CD4-positive, alpha-beta T cell (primary cell): Measurements from ENCODE around the gene RPL12. TPM values are rescaled to one million over a fixed set of nuclear protein-coding genes. Genes with fewer than 3 reads are reported as not detected.

Experiments
- ATAC-seq: fragments of 200-7000 bp; cut with Tn5 transposase; one replicate; pipeline ENCODE4 v1.10.0; 2022; ENCODE audit warnings: mild to moderate bottlenecking; ENCODE audit not compliant: poor library complexity
- CTCF ChIA-PET: fragments of 350-600 bp; sonication (Branson Sonifier 250); formaldehyde crosslinking; loops from one replicate; lab custom pipeline; 2021; ENCODE audit warnings: antibody characterized with exemption, inconsistent platforms; lab: Charles Lee
- POLR2A ChIA-PET: fragments of 350-600 bp; sonication (Branson Sonifier 250); formaldehyde crosslinking; loops from one replicate; lab custom pipeline; 2021; ENCODE audit warnings: antibody characterized with exemption, inconsistent platforms; lab: Charles Lee
- DNase-seq, 14 experiments: peaks; one replicate each; pipeline ENCODE4 v3.0.0-alpha.2; 2013 to 2020; ENCODE audit warnings: mixed read lengths in 2 of 14
- H3K27ac ChIP-seq, 2 donors: one replicate each; pipeline versions ENCODE4 v1.5.1 to v1.7.0; 2013; ENCODE audit warnings: low read length in 2 of 2, low read depth in 1 of 2, mild to moderate bottlenecking in 1 of 2
- H3K27me3 ChIP-seq, 2 experiments: 1 replicate in 1 of 2; 2 replicates in 1 of 2; pipeline versions ENCODE4 v1.6.1 to v1.7.0; 2013; ENCODE audit warnings: low read length in 2 of 2, control low read depth in 1 of 2, mild to moderate bottlenecking in 1 of 2, moderate library complexity in 1 of 2; ENCODE audit not compliant: insufficient read depth in 2 of 2, control insufficient read depth in 1 of 2
- H3K36me3 ChIP-seq: one replicate; pipeline ENCODE4 v1.6.1; 2013; ENCODE audit warnings: low read length, control low read depth; ENCODE audit not compliant: insufficient read depth
- H3K4me1 ChIP-seq: one replicate; pipeline ENCODE4 v1.6.1; 2013; ENCODE audit warnings: low read length, control low read depth; ENCODE audit not compliant: insufficient read depth
- H3K4me3 ChIP-seq: one replicate; pipeline ENCODE4 v1.5.1; 2013; ENCODE audit warnings: mild to moderate bottlenecking, low read length, moderate library complexity
- H3K9me3 ChIP-seq, 2 experiments: 1 replicate in 1 of 2; 2 replicates in 1 of 2; pipeline versions ENCODE4 v1.6.1 to v1.7.0; 2013; ENCODE audit warnings: low read length in 2 of 2, mild to moderate bottlenecking in 2 of 2, control low read depth in 1 of 2, moderate library complexity in 1 of 2; ENCODE audit not compliant: control insufficient read depth in 1 of 2, insufficient read depth in 1 of 2
- H3K27ac Mint-ChIP-seq: one replicate; pipeline ENCODE4 v1.8.0; 2020; ENCODE audit warnings: mixed read lengths
- H3K27me3 Mint-ChIP-seq: one replicate; pipeline ENCODE4 v1.8.0; 2021; ENCODE audit warnings: mixed read lengths
- H3K36me3 Mint-ChIP-seq: one replicate; pipeline ENCODE4 v1.8.0; 2021; ENCODE audit warnings: low read depth, mixed read lengths
- H3K4me1 Mint-ChIP-seq: one replicate; pipeline ENCODE4 v1.8.0; 2021; ENCODE audit warnings: low read depth, mixed read lengths
- H3K4me3 Mint-ChIP-seq: one replicate; pipeline ENCODE4 v1.8.0; 2020; ENCODE audit warnings: mild to moderate bottlenecking, mixed read lengths
- H3K9me3 Mint-ChIP-seq: one replicate; pipeline ENCODE4 v1.8.0; 2020; ENCODE audit warnings: mixed read lengths
- CTCF ChIP-seq: fragments of 200-600 bp; IDR thresholded peaks from one replicate; pipeline ENCODE4 v1.8.0; 2022; ENCODE audit warnings: antibody characterized with exemption, mild to moderate bottlenecking
- intact Hi-C, 2 experiments: fragments of 100-400 bp; cut with DNase I in 1 of 2; cut with micrococcal nuclease in 1 of 2; formaldehyde crosslinking; loops; one replicate each; pipeline versions ENCODE4 v1.15.1 to v1.9.0; 2023 to 2025; cut with DNase I, micrococcal nuclease
- total RNA-seq, 174 experiments: library from RNA in 2 of 174; stranded (reverse) in 2 of 174; gene quantifications; one replicate each; pipeline ENCODE4 v1.2.3 and lab custom pipeline; 2021 to 2026

RPL12 gene
- total RNA-seq, 2 experiments from 2014 or later, result 1,884 to 1,993 TPM

- Histone ChIP-seq H3K27me3 (no peaks in the 10 kb centered on the region), H3K27ac (no peak overlapping the region), H3K4me1 (peaks cover 2% of the 10 kb centered on the region), H3K9me3 (no peaks in the 10 kb centered on the region), H3K4me3 (no peak overlapping the region), H3K36me3 (peaks cover 53% of the 10 kb centered on the region)
- DNase-seq (no peak), ATAC-seq (no peak)
- no peak for TF ChIP-seq CTCF
- ChIA-PET POLR2A (no interaction called here), CTCF (no interaction called here)
- H3K4me3 Mint-ChIP-seq, result no peak overlapping the region
- H3K27me3 Mint-ChIP-seq, result no peaks in the 10 kb centered on the region
- no peaks in the 10 kb centered on the region for H3K4me1 Mint-ChIP-seq
- intact Hi-C loops, result no loop called here
- no peaks in the 10 kb centered on the region for H3K9me3 Mint-ChIP-seq
- no peak overlapping the region for H3K27ac Mint-ChIP-seq
- peaks cover 41% of the 10 kb centered on the region for H3K36me3 Mint-ChIP-seq
These were observed 41.4 kb upstream of the RPL12 start for GRCh38 chr9:127492616-127493015.

DNA sequence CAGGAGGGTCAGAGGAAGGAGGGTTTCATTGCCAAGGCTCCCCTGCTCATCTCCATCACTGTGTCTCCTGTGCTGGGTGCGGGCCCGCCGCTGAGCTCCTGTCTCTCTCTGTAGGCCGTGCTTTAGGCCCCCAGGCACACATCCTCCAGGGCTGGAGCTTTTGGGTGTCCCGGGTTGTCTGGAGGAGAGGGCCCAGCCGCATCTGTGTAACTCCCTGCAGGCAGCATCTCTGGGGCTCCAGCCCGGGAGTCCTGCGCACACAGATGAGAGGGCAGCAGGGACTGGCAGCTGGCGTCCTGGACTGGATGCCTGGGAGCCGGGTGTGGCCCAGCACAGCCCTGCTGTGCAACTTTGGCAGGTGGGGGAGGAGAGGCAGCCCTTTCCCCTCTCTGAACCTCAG is 40.3 kb upstream of the RPL12 start:
- Histone ChIP-seq H3K9me3 (no peaks in the 10 kb centered on the region), H3K27ac (no peak overlapping the region), H3K4me3 (no peak overlapping the region), H3K27me3 (no peaks in the 10 kb centered on the region), H3K4me1 (peaks cover 2% of the 10 kb centered on the region), H3K36me3 (peaks cover 49% of the 10 kb centered on the region)
- H3K27me3 Mint-ChIP-seq, result no peaks in the 10 kb centered on the region
- H3K9me3 Mint-ChIP-seq, result no peaks in the 10 kb centered on the region
- ChIA-PET CTCF (no interaction called here), POLR2A (no interaction called here)
- no peak for DNase-seq
- no peak overlapping the region for H3K27ac Mint-ChIP-seq
- TF ChIP-seq CTCF, result no peak
- peaks cover 43% of the 10 kb centered on the region for H3K36me3 Mint-ChIP-seq
- no peak overlapping the region for H3K4me3 Mint-ChIP-seq
- H3K4me1 Mint-ChIP-seq, result no peaks in the 10 kb centered on the region
- intact Hi-C loops, result no loop called here
- ATAC-seq, result no peak

- no peak overlapping the region for H3K4me3 Mint-ChIP-seq
- CTCF ChIA-PET, result no interaction called here
- H3K4me1 Mint-ChIP-seq, result no peaks in the 10 kb centered on the region
- H3K4me1 ChIP-seq, result peaks cover 2% of the 10 kb centered on the region
- no peaks in the 10 kb centered on the region for H3K9me3 ChIP-seq
- no peak overlapping the region for H3K27ac ChIP-seq
- peaks cover 49% of the 10 kb centered on the region for H3K36me3 ChIP-seq
- DNase-seq (no peak), ATAC-seq (no peak)
- peaks cover 43% of the 10 kb centered on the region for H3K36me3 Mint-ChIP-seq
- POLR2A ChIA-PET, result interaction anchor here (0.7 kb wide), 1 partner anchor 322 kb away, joined by 4 read pairs; no protein-coding TSS in a partner anchor
- no peak for TF ChIP-seq CTCF
- no peak overlapping the region for H3K4me3 ChIP-seq
- H3K9me3 Mint-ChIP-seq, result no peaks in the 10 kb centered on the region
- H3K27me3 ChIP-seq, result no peaks in the 10 kb centered on the region
- intact Hi-C loops, result no loop called here
- no peaks in the 10 kb centered on the region for H3K27me3 Mint-ChIP-seq
- H3K27ac Mint-ChIP-seq, result no peak overlapping the region
These were observed 39.5 kb upstream of the RPL12 start for GRCh38 chr9:127490535-127491230.
